KBM-7 (cell line): ENCODE results near the gene ERN1.

Experiments
- DNase-seq: peaks from one replicate; pipeline ENCODE4 v3.0.0-alpha.2; 2015
- in situ Hi-C: fragments of 300-500 bp; cut with MboI; formaldehyde crosslinking; loops from 2 replicates; pipeline ENCODE4 v1.14.3; 2020; ENCODE audit warnings: low sequenced_read_pairs, low pct_unique_long_range_greater_than_20kb, mixed read lengths

Gene ERN1

GRCh38 chr17:64120159-64120810 lies 9.7 kb downstream of the ERN1 start:
- in situ Hi-C loops = no loop called here
- no peak for DNase-seq

GRCh38 chr17:64117981-64118979 lies 11.7 kb downstream of the ERN1 start:
- in situ Hi-C loops = no loop called here
- DNase-seq = peak; percentile 84

- DNase-seq = no peak
- in situ Hi-C loops = no loop called here
Observed at GRCh38 chr17:64115822-64116534, 14.0 kb downstream of the ERN1 start.

GRCh38 chr17:64115043-64115698 lies 14.8 kb downstream of the ERN1 start:
- no peak for DNase-seq
- in situ Hi-C loops = no loop called here

GRCh38 chr17:64113006-64113405 lies 16.9 kb downstream of the ERN1 start:
- DNase-seq = no peak
- in situ Hi-C loops = no loop called here

GRCh38 chr17:64111831-64112230 lies 18.1 kb downstream of the ERN1 start:
- in situ Hi-C loops = no loop called here
- DNase-seq = no peak

GRCh38 chr17:64110379-64111152 lies 19.4 kb downstream of the ERN1 start:
- peak; percentile 19 for DNase-seq
- in situ Hi-C loops = no loop called here

- DNase-seq = no peak
- in situ Hi-C loops = no loop called here
Observed at GRCh38 chr17:64109400-64109799, 20.5 kb downstream of the ERN1 start.

- in situ Hi-C loops = no loop called here
- no peak for DNase-seq
Observed at GRCh38 chr17:64107500-64108236, 22.3 kb downstream of the ERN1 start.

- DNase-seq = no peak
- in situ Hi-C loops = no loop called here
Observed at GRCh38 chr17:64106918-64107317, 23.0 kb downstream of the ERN1 start.

- peak; percentile 53 for DNase-seq
- in situ Hi-C loops = no loop called here
Observed at GRCh38 chr17:64103391-64104364, 26.3 kb downstream of the ERN1 start.

GRCh38 chr17:64102627-64103390 lies 27.1 kb downstream of the ERN1 start:
- DNase-seq = no peak
- in situ Hi-C loops = no loop called here

- no peak for DNase-seq
- in situ Hi-C loops = no loop called here
Observed at GRCh38 chr17:64099543-64099942, 30.4 kb downstream of the ERN1 start.

- in situ Hi-C loops = no loop called here
- no peak for DNase-seq
Observed at GRCh38 chr17:64097196-64097936, 32.6 kb downstream of the ERN1 start.

GRCh38 chr17:64096037-64096436 lies 33.9 kb downstream of the ERN1 start:
- DNase-seq = no peak
- in situ Hi-C loops = no loop called here
